Activated naive CD4-positive, alpha-beta T cell treated with Interleukin-2 at 50 U/mL for 16 hours (primary cell): ENCODE measurements around the gene CHD9.
"Not testable (repeated sequence)": the region's sequence is repeated elsewhere in the genome, so short reads cannot be mapped to it uniquely, and the experiment has no call there.

Source experiments
- DNase-seq: peaks from one replicate; pipeline ENCODE4 v3.0.0-alpha.2; 2020

The CHD9 gene

GRCh38 chr16:53075461-53075860 is 20.7 kb downstream of the CHD9 start:
- not testable (repeated sequence) for DNase-seq

GRCh38 chr16:53078247-53078646 is 23.5 kb downstream of the CHD9 start:
- DNase-seq: no peak

GRCh38 chr16:53078765-53079485 is 24.1 kb downstream of the CHD9 start:
- no peak for DNase-seq

GRCh38 chr16:53080345-53081031 is 25.7 kb downstream of the CHD9 start:
- no peak for DNase-seq

- DNase-seq: no peak
Measured at GRCh38 chr16:53081032-53081424, 26.2 kb downstream of the CHD9 start.

GRCh38 chr16:53081686-53082407 is 27.1 kb downstream of the CHD9 start:
- DNase-seq: no peak

- DNase-seq: no peak
Measured at GRCh38 chr16:53082509-53082908, 27.7 kb downstream of the CHD9 start.

- no peak for DNase-seq
Measured at GRCh38 chr16:53083119-53083518, 28.3 kb downstream of the CHD9 start.

GRCh38 chr16:53084141-53084541 is 29.4 kb downstream of the CHD9 start:
- no peak for DNase-seq

- DNase-seq: no peak
Measured at GRCh38 chr16:53084746-53085334, 30.0 kb downstream of the CHD9 start.

GRCh38 chr16:53085369-53085843 is 30.6 kb downstream of the CHD9 start:
- no peak for DNase-seq

GRCh38 chr16:53085931-53086421 is 31.2 kb downstream of the CHD9 start:
- no peak for DNase-seq

- no peak for DNase-seq
Measured at GRCh38 chr16:53087101-53087500, 32.3 kb downstream of the CHD9 start.

GRCh38 chr16:53089434-53090285 is 34.9 kb downstream of the CHD9 start:
- no peak for DNase-seq

GRCh38 chr16:53090286-53090590 is 35.4 kb downstream of the CHD9 start:
- no peak for DNase-seq

GRCh38 chr16:53090591-53091411 is 36.0 kb downstream of the CHD9 start:
- no peak for DNase-seq

- DNase-seq: no peak
Measured at GRCh38 chr16:53091466-53092211, 36.8 kb downstream of the CHD9 start.

- DNase-seq: no peak
Measured at GRCh38 chr16:53092284-53092683, 37.5 kb downstream of the CHD9 start.

- no peak for DNase-seq
Measured at GRCh38 chr16:53093162-53093744, 38.5 kb downstream of the CHD9 start.

GRCh38 chr16:53094013-53094630 is 39.3 kb downstream of the CHD9 start:
- DNase-seq: peak; percentile 9
